Breast epithelium (tissue), 4 donors: ENCODE results near the gene MUC4. TPM values are rescaled to one million over a fixed set of nuclear protein-coding genes. Genes with fewer than 3 reads are reported as not detected.
"Not testable (repeated sequence)": the region's sequence is repeated elsewhere in the genome, so short reads cannot be mapped to it uniquely, and the experiment has no call there.

ENCODE experiments used
- DNase-seq, 2 donors: peaks; one replicate each; pipeline ENCODE4 v3.0.0-alpha.2; 2019; ENCODE audit warnings: low spot score in 2 of 2
- H3K27ac ChIP-seq, 2 donors: fragments of 200-600 bp; sonication (generic) in 1 of 2; one replicate each; pipeline ENCODE4 v1.5.1; 2016 to 2019; ENCODE audit warnings: mild to moderate bottlenecking in 1 of 2
- H3K27me3 ChIP-seq, 2 donors: fragments of 200-600 bp; sonication (generic) in 1 of 2; one replicate each; pipeline versions ENCODE4 v1.5.1 to v1.6.0; 2017 to 2019; ENCODE audit warnings: control low read depth in 1 of 2, mild to moderate bottlenecking in 1 of 2
- H3K36me3 ChIP-seq: fragments of 200-600 bp; one replicate; pipeline ENCODE4 v1.5.1; 2019
- H3K4me1 ChIP-seq, 2 donors: fragments of 200-600 bp; sonication (generic); one replicate each; pipeline ENCODE4 v1.5.1; 2016 to 2019; ENCODE audit warnings: control low read depth in 1 of 2
- H3K4me3 ChIP-seq, 3 donors: fragments of 200-600 bp; sonication (generic); 1 replicate in 2 of 3; 2 replicates in 1 of 3; pipeline ENCODE4 v1.5.1; 2016 to 2019; ENCODE audit warnings: mild to moderate bottlenecking in 3 of 3, moderate library complexity in 2 of 3
- H3K9me3 ChIP-seq, 2 donors: fragments of 200-600 bp; sonication (generic) in 1 of 2; one replicate each; pipeline ENCODE4 v1.5.1; 2016 to 2019; ENCODE audit warnings: control low read depth in 1 of 2
- POLR2A ChIP-seq: fragments of 450-650 bp; IDR thresholded peaks from one replicate; pipeline ENCODE4 v1.6.1; 2016; ENCODE audit warnings: antibody characterized with exemption, mild to moderate bottlenecking, moderate library complexity
- POLR2AphosphoS5 ChIP-seq, 3 donors: sonication (generic); formaldehyde crosslinking; IDR thresholded peaks; one replicate each; pipeline ENCODE4 v1.6.1; 2017; ENCODE audit warnings: antibody characterized with exemption in 3 of 3
- intact Hi-C: fragments of 100-400 bp; cut with DNase I; formaldehyde crosslinking; loops from one replicate; pipeline ENCODE4 v1.15.1; 2023; ENCODE audit warnings: low total_unique reads
- total RNA-seq, 3 donors: library from RNA; depleted of rRNA; stranded (reverse); fragments of >200 nt; gene quantifications; one replicate each; pipeline ENCODE4 v1.1.0, GENCODE V29; 2016
- TF ChIP-seq, protein P1 (sequence below), 3 donors: fragments of 450-650 bp; IDR thresholded peaks; one replicate each; pipeline ENCODE4 v1.5.1; 2016 to 2017; ENCODE audit warnings: antibody characterized with exemption in 3 of 3, mild to moderate bottlenecking in 3 of 3, moderate library complexity in 3 of 3

The MUC4 gene
- total RNA-seq, 3 donors from 2014 or later: under 0.01 to 1.3 TPM; not detected in 1

DNA sequence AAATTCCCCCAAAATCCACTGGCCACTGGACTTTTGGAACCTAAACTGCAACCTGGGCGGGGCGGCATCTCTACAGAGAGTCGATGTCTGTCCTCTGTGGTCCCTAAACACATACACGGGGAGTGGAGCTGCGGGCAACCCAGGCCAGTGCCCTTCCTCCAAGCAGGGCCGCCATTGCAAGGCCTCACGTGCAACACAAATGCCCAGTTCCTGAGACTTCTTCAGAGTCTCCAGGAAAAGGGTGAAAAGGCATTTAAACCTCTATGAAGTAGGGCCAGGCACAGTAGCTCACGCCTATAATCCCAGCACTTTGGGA is 4.9 kb downstream of the MUC4 start:
- H3K4me3 ChIP-seq: no peak overlapping the region
- intact Hi-C loops: no loop called here
- H3K27ac ChIP-seq: no peak overlapping the region
- peaks cover 0 to 5% of the 10 kb centered on the region in 2 donors for H3K27me3 ChIP-seq
- H3K9me3 ChIP-seq: no peaks in the 10 kb centered on the region
- no peaks in the 10 kb centered on the region for H3K4me1 ChIP-seq
- TF ChIP-seq POLR2AphosphoS5 (IDR thresholded peaks at IDR 0.05) (no peak), POLR2A (no peak)
- TF ChIP-seq, protein P1, sequence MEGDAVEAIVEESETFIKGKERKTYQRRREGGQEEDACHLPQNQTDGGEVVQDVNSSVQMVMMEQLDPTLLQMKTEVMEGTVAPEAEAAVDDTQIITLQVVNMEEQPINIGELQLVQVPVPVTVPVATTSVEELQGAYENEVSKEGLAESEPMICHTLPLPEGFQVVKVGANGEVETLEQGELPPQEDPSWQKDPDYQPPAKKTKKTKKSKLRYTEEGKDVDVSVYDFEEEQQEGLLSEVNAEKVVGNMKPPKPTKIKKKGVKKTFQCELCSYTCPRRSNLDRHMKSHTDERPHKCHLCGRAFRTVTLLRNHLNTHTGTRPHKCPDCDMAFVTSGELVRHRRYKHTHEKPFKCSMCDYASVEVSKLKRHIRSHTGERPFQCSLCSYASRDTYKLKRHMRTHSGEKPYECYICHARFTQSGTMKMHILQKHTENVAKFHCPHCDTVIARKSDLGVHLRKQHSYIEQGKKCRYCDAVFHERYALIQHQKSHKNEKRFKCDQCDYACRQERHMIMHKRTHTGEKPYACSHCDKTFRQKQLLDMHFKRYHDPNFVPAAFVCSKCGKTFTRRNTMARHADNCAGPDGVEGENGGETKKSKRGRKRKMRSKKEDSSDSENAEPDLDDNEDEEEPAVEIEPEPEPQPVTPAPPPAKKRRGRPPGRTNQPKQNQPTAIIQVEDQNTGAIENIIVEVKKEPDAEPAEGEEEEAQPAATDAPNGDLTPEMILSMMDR (IDR thresholded peaks at IDR 0.05): no peak
- peak in 1 of 2 donors; percentile 1 for DNase-seq
- no peaks in the 10 kb centered on the region for H3K36me3 ChIP-seq

GRCh38 chr3:195806211-195806915 is 5.4 kb downstream of the MUC4 start:
- H3K9me3 ChIP-seq: no peaks in the 10 kb centered on the region
- H3K4me1 ChIP-seq: no peaks in the 10 kb centered on the region
- no peak overlapping the region for H3K4me3 ChIP-seq
- intact Hi-C loops: no loop called here
- DNase-seq: peak in 1 of 2 donors; percentile 43
- H3K36me3 ChIP-seq: no peaks in the 10 kb centered on the region
- TF ChIP-seq POLR2AphosphoS5 (IDR thresholded peaks at IDR 0.05) (no peak), POLR2A (no peak)
- TF ChIP-seq, protein P1 (IDR thresholded peaks at IDR 0.05): no peak
- H3K27ac ChIP-seq: peak overlapping the region in 1 of 2 donors; percentile 20
- no peaks in the 10 kb centered on the region for H3K27me3 ChIP-seq

GRCh38 chr3:195805588-195805987 is 6.1 kb downstream of the MUC4 start:
- H3K36me3 ChIP-seq, intact Hi-C loops, H3K4me1 ChIP-seq, H3K27me3 ChIP-seq, H3K4me3 ChIP-seq, H3K9me3 ChIP-seq: not testable (repeated sequence)
- DNase-seq: peak in 1 of 2 donors; percentile 27
- H3K27ac ChIP-seq: peak overlapping the region in 1 of 2 donors; percentile 20

- TF ChIP-seq, protein P1 (IDR thresholded peaks at IDR 0.05): no peak
- TF ChIP-seq POLR2AphosphoS5 (IDR thresholded peaks at IDR 0.05) (no peak), POLR2A (no peak)
These were observed 6.5 kb downstream of the MUC4 start for GRCh38 chr3:195805181-195805580.

GRCh38 chr3:195803289-195803908 is 8.3 kb downstream of the MUC4 start:
- no peaks in the 10 kb centered on the region for H3K36me3 ChIP-seq
- no peaks in the 10 kb centered on the region for H3K27me3 ChIP-seq
- TF ChIP-seq, protein P1 (IDR thresholded peaks at IDR 0.05): no peak
- TF ChIP-seq POLR2A: no peak
- no peak for TF ChIP-seq POLR2AphosphoS5 (IDR thresholded peaks at IDR 0.05)
- H3K27ac ChIP-seq: peak overlapping the region; percentile 71 to 80
- intact Hi-C loops: no loop called here
- H3K9me3 ChIP-seq: no peaks in the 10 kb centered on the region
- H3K4me3 ChIP-seq: peak overlapping the region in 1 of 3 donors; percentile 45
- DNase-seq: no peak
- H3K4me1 ChIP-seq: no peaks in the 10 kb centered on the region

More at GRCh38 chr3:195805181-195805580, 6.5 kb downstream of the MUC4 start:
- no peak overlapping the region for H3K4me3 ChIP-seq
- intact Hi-C loops: no loop called here
- H3K27ac ChIP-seq: peak overlapping the region; percentile 14 to 71
- H3K4me1 ChIP-seq: no peaks in the 10 kb centered on the region
- no peaks in the 10 kb centered on the region for H3K36me3 ChIP-seq
- DNase-seq: peak in 1 of 2 donors; percentile 24
- H3K27me3 ChIP-seq: no peaks in the 10 kb centered on the region
- no peaks in the 10 kb centered on the region for H3K9me3 ChIP-seq
